HEK293 (cell line): ENCODE measurements around the gene SOS2.

Experiments
- CTCF ChIA-PET: fragments of 350-600 bp; formaldehyde crosslinking; extraction: SDS; loops from one replicate; lab custom pipeline; 2021; ENCODE audit warnings: antibody characterized with exemption; lab: Yijun Ruan, JAX
- POLR2A ChIA-PET: fragments of 300-600 bp; formaldehyde crosslinking; extraction: SDS; loops from one replicate; lab custom pipeline; 2020; ENCODE audit warnings: antibody characterized with exemption, inconsistent platforms; lab: Yijun Ruan, JAX
- H3K27ac ChIP-seq: fragments of 200-500 bp; sonication (Bioruptor generic); 2 replicates; pipeline ENCODE4 v1.5.1; 2014; ENCODE audit warnings: low read depth, low read length, control low read depth, inconsistent platforms; ENCODE audit errors: extremely low read depth
- H3K36me3 ChIP-seq, 2 experiments: fragments of 200-500 bp in 1 of 2; sonication (Bioruptor generic) in 1 of 2; 1 replicate in 1 of 2; 2 replicates in 1 of 2; pipeline ENCODE4 v1.5.1; 2014 to 2017; ENCODE audit warnings: inconsistent platforms in 2 of 2, low read length in 2 of 2; ENCODE audit not compliant: control insufficient read depth in 2 of 2, insufficient read depth in 1 of 2
- H3K4me1 ChIP-seq: fragments of 200-500 bp; sonication (Bioruptor generic); 2 replicates; pipeline ENCODE4 v1.5.1; 2014; ENCODE audit warnings: mild to moderate bottlenecking, low read length, inconsistent platforms; ENCODE audit not compliant: control insufficient read depth, insufficient read depth
- H3K4me3 ChIP-seq: 2 replicates; pipeline ENCODE4 v1.5.1; 2011; ENCODE audit warnings: low read depth, mild to moderate bottlenecking, control low read depth, low read length, moderate library complexity
- H3K9me3 ChIP-seq: fragments of 200-500 bp; sonication (Bioruptor generic); 2 replicates; pipeline ENCODE4 v1.5.1; 2014; ENCODE audit warnings: low read depth, low read length, inconsistent platforms; ENCODE audit not compliant: control insufficient read depth, insufficient read depth
- ELK4 ChIP-seq: IDR thresholded peaks from 2 replicates; pipeline ENCODE4 v1.6.1; 2011; ENCODE audit warnings: mild to moderate bottlenecking, low read depth, low read length, borderline replicate concordance
- FEZF1 ChIP-seq: fragments of 450-650 bp; formaldehyde crosslinking; IDR thresholded peaks from 2 replicates; pipeline ENCODE4 v1.5.1; 2016; ENCODE audit warnings: missing biosample characterization, missing genetic modification characterization
- GLI2 ChIP-seq: fragments of 450-650 bp; formaldehyde crosslinking; IDR thresholded peaks from 2 replicates; pipeline ENCODE4; 2017; ENCODE audit warnings: missing biosample characterization, missing genetic modification characterization, low read depth, borderline replicate concordance
- OSR2 ChIP-seq: fragments of 450-650 bp; formaldehyde crosslinking; IDR thresholded peaks from 2 replicates; pipeline ENCODE4 v1.5.1; 2016; ENCODE audit warnings: missing biosample characterization, missing genetic modification characterization
- SALL2 ChIP-seq: fragments of 450-650 bp; formaldehyde crosslinking; IDR thresholded peaks from 2 replicates; pipeline ENCODE4 v1.5.0; 2017; ENCODE audit warnings: missing biosample characterization, mild to moderate bottlenecking, missing genetic modification characterization, borderline replicate concordance
- SP3 ChIP-seq: fragments of 450-650 bp; formaldehyde crosslinking; IDR thresholded peaks from 2 replicates; pipeline ENCODE4 v1.5.1; 2016; ENCODE audit warnings: missing biosample characterization, missing genetic modification characterization
- TSHZ1 ChIP-seq: fragments of 450-650 bp; formaldehyde crosslinking; IDR thresholded peaks from 2 replicates; pipeline ENCODE4 v1.5.1; 2016; ENCODE audit warnings: missing biosample characterization, missing genetic modification characterization, borderline replicate concordance
- ZBTB6 ChIP-seq: fragments of 450-650 bp; formaldehyde crosslinking; IDR thresholded peaks from 2 replicates; pipeline ENCODE4 v1.5.1; 2017; ENCODE audit warnings: missing biosample characterization, missing genetic modification characterization
- ZFP37 ChIP-seq: fragments of 450-650 bp; formaldehyde crosslinking; IDR thresholded peaks from 2 replicates; pipeline ENCODE4 v1.5.1; 2016; ENCODE audit warnings: missing biosample characterization, missing genetic modification characterization
- ZIC2 ChIP-seq: fragments of 450-650 bp; formaldehyde crosslinking; IDR thresholded peaks from 2 replicates; pipeline ENCODE4 v1.5.1; 2016; ENCODE audit warnings: missing biosample characterization, missing genetic modification characterization
- ZNF133 ChIP-seq: fragments of 450-650 bp; formaldehyde crosslinking; IDR thresholded peaks from 2 replicates; pipeline ENCODE4 v1.5.1; 2016; ENCODE audit warnings: missing biosample characterization, missing genetic modification characterization
- ZNF211 ChIP-seq: fragments of 450-650 bp; formaldehyde crosslinking; IDR thresholded peaks from 2 replicates; pipeline ENCODE4 v1.5.1; 2016; ENCODE audit warnings: low read depth, missing biosample characterization, missing genetic modification characterization
- ZNF248 ChIP-seq: fragments of 450-650 bp; formaldehyde crosslinking; IDR thresholded peaks from 2 replicates; pipeline ENCODE4 v1.5.1; 2017; ENCODE audit warnings: missing biosample characterization, missing genetic modification characterization
- ZNF341 ChIP-seq: fragments of 450-650 bp; formaldehyde crosslinking; IDR thresholded peaks from 2 replicates; pipeline ENCODE4; 2016; ENCODE audit warnings: low read depth, missing biosample characterization, missing genetic modification characterization
- ZNF398 ChIP-seq: fragments of 450-650 bp; formaldehyde crosslinking; IDR thresholded peaks from 2 replicates; pipeline ENCODE4 v1.5.1; 2017; ENCODE audit warnings: missing biosample characterization, missing genetic modification characterization
- ZNF426 ChIP-seq: fragments of 450-650 bp; formaldehyde crosslinking; IDR thresholded peaks from 2 replicates; pipeline ENCODE4 v1.5.1; 2017; ENCODE audit warnings: missing biosample characterization, missing genetic modification characterization, mild to moderate bottlenecking, inconsistent platforms, moderate library complexity
- ZNF433 ChIP-seq: fragments of 450-650 bp; formaldehyde crosslinking; IDR thresholded peaks from 2 replicates; pipeline ENCODE4 v1.5.1; 2016; ENCODE audit warnings: missing biosample characterization, missing genetic modification characterization, low read depth
- ZNF645 ChIP-seq: fragments of 450-650 bp; formaldehyde crosslinking; IDR thresholded peaks from 2 replicates; pipeline ENCODE4; 2016; ENCODE audit warnings: missing biosample characterization, missing genetic modification characterization
- ZNF664 ChIP-seq: fragments of 450-650 bp; formaldehyde crosslinking; IDR thresholded peaks from 2 replicates; pipeline ENCODE4 v1.5.1; 2016; ENCODE audit warnings: missing biosample characterization, missing genetic modification characterization
- ZNF792 ChIP-seq: fragments of 450-650 bp; formaldehyde crosslinking; IDR thresholded peaks from 2 replicates; pipeline ENCODE4 v1.5.1; 2016; ENCODE audit warnings: missing biosample characterization, missing genetic modification characterization

SOS2 gene

GRCh38 chr14:50139192-50139591 is 92.2 kb downstream of the SOS2 start:
- ChIA-PET CTCF (interaction anchor here (0.6 to 0.7 kb wide), 2 partner anchors 18 to 310 kb away, joined by 3 to 6 read pairs; no protein-coding TSS in a partner anchor), POLR2A (no interaction called here)
- H3K27ac ChIP-seq: no peak overlapping the region
- H3K36me3 ChIP-seq: peaks cover 0 to 4% of the 10 kb centered on the region in 2 experiments; a peak in 1 of 3 replicates
- TF ChIP-seq ZNF645 (tag by site-specific recombination) (no peak), ELK4 (no peak), ZNF664 (tag by site-specific recombination) (no peak), ZNF248 (tag by site-specific recombination) (no peak), OSR2 (tag by site-specific recombination) (no peak)
- no peaks in the 10 kb centered on the region for H3K9me3 ChIP-seq
- no peaks in the 10 kb centered on the region for H3K4me1 ChIP-seq
- H3K4me3 ChIP-seq: no peak overlapping the region

GRCh38 chr14:50127802-50128201 is 103.6 kb downstream of the SOS2 start:
- Histone ChIP-seq H3K4me1 (no peaks in the 10 kb centered on the region), H3K27ac (no peak overlapping the region), H3K36me3 (peaks cover 19 to 38% of the 10 kb centered on the region in 2 experiments), H3K9me3 (no peaks in the 10 kb centered on the region), H3K4me3 (no peak overlapping the region)
- TF ChIP-seq ZNF426 (tag by site-specific recombination): no peak
- no peak for TF ChIP-seq ZFP37 (tag by site-specific recombination)
- TF ChIP-seq ZNF398 (tag by site-specific recombination): no peak
- peak; percentile 93 for TF ChIP-seq ZNF133 (tag by site-specific recombination)
- CTCF ChIA-PET: no interaction called here
- POLR2A ChIA-PET: no interaction called here

GRCh38 chr14:50123062-50123461 is 108.3 kb downstream of the SOS2 start:
- CTCF ChIA-PET: no interaction called here

GRCh38 chr14:50122291-50122690 is 109.1 kb downstream of the SOS2 start:
- H3K27ac ChIP-seq: no peak overlapping the region
- H3K4me3 ChIP-seq: no peak overlapping the region
- no peaks in the 10 kb centered on the region for H3K9me3 ChIP-seq
- ChIA-PET POLR2A (no interaction called here), CTCF (no interaction called here)
- H3K4me1 ChIP-seq: no peaks in the 10 kb centered on the region
- H3K36me3 ChIP-seq: peaks cover 0 to 13% of the 10 kb centered on the region in 2 experiments; a peak in 2 of 3 replicates
- TF ChIP-seq GLI2 (tag by site-specific recombination) (no peak), SALL2 (no peak), TSHZ1 (tag by site-specific recombination) (no peak), ZBTB6 (tag by site-specific recombination) (no peak), ZNF341 (tag by site-specific recombination) (no peak), FEZF1 (tag by site-specific recombination) (no peak), ZNF433 (tag by site-specific recombination) (no peak), ZNF211 (tag by site-specific recombination) (no peak), SP3 (tag by site-specific recombination) (no peak), ZNF792 (tag by site-specific recombination) (no peak)

More at GRCh38 chr14:50123062-50123461, 108.3 kb downstream of the SOS2 start:
- no peak overlapping the region for H3K27ac ChIP-seq
- peaks cover 0 to 15% of the 10 kb centered on the region in 2 experiments; a peak in 2 of 3 replicates for H3K36me3 ChIP-seq
- H3K4me1 ChIP-seq: no peaks in the 10 kb centered on the region
- H3K9me3 ChIP-seq: no peaks in the 10 kb centered on the region
- H3K4me3 ChIP-seq: no peak overlapping the region
- TF ChIP-seq ZIC2 (tag by site-specific recombination) (peak; percentile 64), ZNF664 (tag by site-specific recombination) (no peak), ZNF341 (tag by site-specific recombination) (0 out of 2 replicates have a peak, but pooled peaks have one; percentile 12)
- POLR2A ChIA-PET: interaction anchor here (0.6 kb wide), 1 partner anchor 188 kb away, joined by 4 read pairs; no protein-coding TSS in a partner anchor
